ENCODE measurements around the gene CFAP57. TPM values are rescaled to one million over a fixed set of nuclear protein-coding genes. Genes with fewer than 3 reads are reported as not detected.

Gene CFAP57
- total and polyA plus RNA-seq, 2 of the 13 experiments (the other 11 are each of a cell fraction or from before 2014, with no cell fraction given): 0.01 TPM; not detected in 1

DNA sequence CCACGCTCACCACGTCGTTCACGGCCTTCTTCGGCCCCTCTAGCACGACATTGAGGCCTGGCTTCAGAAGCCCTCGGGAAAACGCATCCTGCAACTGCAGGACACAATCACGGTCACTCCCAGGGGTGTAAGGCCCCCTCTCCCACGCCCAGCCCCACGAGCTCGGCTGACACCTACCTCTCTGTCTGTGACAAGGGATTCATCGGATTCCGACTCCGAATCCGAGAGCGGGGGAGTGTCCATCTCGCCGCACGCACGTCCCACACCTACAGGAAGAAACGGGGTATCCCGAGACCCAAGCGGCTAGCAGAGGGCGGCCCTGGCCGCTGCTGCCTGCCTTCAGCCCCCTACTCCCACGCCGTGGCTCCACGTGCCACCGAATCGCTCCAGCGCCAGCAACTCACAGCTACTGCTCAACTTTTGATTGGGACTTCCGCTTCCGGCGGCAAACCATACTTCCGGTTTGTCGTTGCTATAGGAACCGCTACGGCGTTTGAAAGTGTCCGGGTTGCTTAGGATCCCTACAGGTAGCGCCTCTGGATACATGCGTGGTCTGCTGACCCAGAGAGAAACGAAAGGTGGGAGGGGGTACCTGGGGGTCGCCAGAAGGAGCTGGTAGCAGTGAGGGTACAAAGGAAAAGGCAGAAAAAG is at the start of gene CFAP57, which contains the start of gene EBNA1BP2 (continued):
- no peak for TF ChIP-seq MED13 (CRISPR knock-in tag; IDR thresholded peaks at IDR 0.05)
- TF ChIP-seq NR2F1 (CRISPR knock-in tag; IDR thresholded peaks at IDR 0.05): no peak
- no peak for TF ChIP-seq ZNF263 (CRISPR knock-in tag; IDR thresholded peaks at IDR 0.05)
- TF ChIP-seq ZNF563 (CRISPR knock-in tag; IDR thresholded peaks at IDR 0.05): no peak
- TF ChIP-seq MAF1 (CRISPR knock-in tag; IDR thresholded peaks at IDR 0.05; ENCODE audit: borderline replicate concordance): no peak
- TF ChIP-seq SIN3A (IDR thresholded peaks at IDR 0.05; ENCODE audit: borderline replicate concordance, low read depth, low read length): peak; percentile 97
- no peak for TF ChIP-seq ZNF724P (CRISPR knock-in tag; IDR thresholded peaks at IDR 0.05; ENCODE audit: borderline replicate concordance)
- TF ChIP-seq, protein P1, sequence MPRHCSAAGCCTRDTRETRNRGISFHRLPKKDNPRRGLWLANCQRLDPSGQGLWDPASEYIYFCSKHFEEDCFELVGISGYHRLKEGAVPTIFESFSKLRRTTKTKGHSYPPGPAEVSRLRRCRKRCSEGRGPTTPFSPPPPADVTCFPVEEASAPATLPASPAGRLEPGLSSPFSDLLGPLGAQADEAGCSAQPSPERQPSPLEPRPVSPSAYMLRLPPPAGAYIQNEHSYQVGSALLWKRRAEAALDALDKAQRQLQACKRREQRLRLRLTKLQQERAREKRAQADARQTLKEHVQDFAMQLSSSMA (CRISPR knock-in tag; IDR thresholded peaks at IDR 0.05): 0 out of 2 replicates have a peak, but pooled peaks have one; percentile 23
- TF ChIP-seq, protein P2, sequence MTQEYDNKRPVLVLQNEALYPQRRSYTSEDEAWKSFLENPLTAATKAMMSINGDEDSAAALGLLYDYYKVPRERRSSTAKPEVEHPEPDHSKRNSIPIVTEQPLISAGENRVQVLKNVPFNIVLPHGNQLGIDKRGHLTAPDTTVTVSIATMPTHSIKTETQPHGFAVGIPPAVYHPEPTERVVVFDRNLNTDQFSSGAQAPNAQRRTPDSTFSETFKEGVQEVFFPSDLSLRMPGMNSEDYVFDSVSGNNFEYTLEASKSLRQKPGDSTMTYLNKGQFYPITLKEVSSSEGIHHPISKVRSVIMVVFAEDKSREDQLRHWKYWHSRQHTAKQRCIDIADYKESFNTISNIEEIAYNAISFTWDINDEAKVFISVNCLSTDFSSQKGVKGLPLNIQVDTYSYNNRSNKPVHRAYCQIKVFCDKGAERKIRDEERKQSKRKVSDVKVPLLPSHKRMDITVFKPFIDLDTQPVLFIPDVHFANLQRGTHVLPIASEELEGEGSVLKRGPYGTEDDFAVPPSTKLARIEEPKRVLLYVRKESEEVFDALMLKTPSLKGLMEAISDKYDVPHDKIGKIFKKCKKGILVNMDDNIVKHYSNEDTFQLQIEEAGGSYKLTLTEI (CRISPR knock-in tag; conservative IDR thresholded peaks at IDR 0.05): no peak
- TF ChIP-seq KMT2A (CRISPR knock-in tag; IDR thresholded peaks at IDR 0.05): peak; percentile 76
- no peak for TF ChIP-seq ZNF503 (CRISPR knock-in tag; IDR thresholded peaks at IDR 0.05)
- TF ChIP-seq HMGXB4 (CRISPR knock-in tag; IDR thresholded peaks at IDR 0.05; ENCODE audit: borderline replicate concordance in 1 of 2, low read depth in 1 of 2): peak in 1 of 2 experiments; percentile 55; a peak in 1 of 4 replicates
- TF ChIP-seq CBX5 (CRISPR knock-in tag; IDR thresholded peaks at IDR 0.05; ENCODE audit: borderline replicate concordance): peak; percentile 58; the same call in 1 of the 2 replicates
- TF ChIP-seq ARID4A (CRISPR knock-in tag; IDR thresholded peaks at IDR 0.05; ENCODE audit: borderline replicate concordance): peak; percentile 100
- peak; percentile 50 for TF ChIP-seq BHLHE40 (IDR thresholded peaks at IDR 0.05; ENCODE audit: low read length)
- TF ChIP-seq ZNF232 (CRISPR knock-in tag; IDR thresholded peaks at IDR 0.05; ENCODE audit: borderline replicate concordance): peak; percentile 68; the same call in 1 of the 2 replicates
- no peak for TF ChIP-seq ZNF660 (CRISPR knock-in tag; IDR thresholded peaks at IDR 0.05; ENCODE audit: borderline replicate concordance, low read depth)
